Uterus (tissue), 4 donors: Measurements from ENCODE around the gene INPP5D. TPM values are rescaled to one million over a fixed set of nuclear protein-coding genes. Genes with fewer than 3 reads are reported as not detected.

Source experiments
- DNase-seq, 2 donors: peaks; one replicate each; pipeline ENCODE4 v3.0.0-alpha.2; 2019 to 2020
- H3K27ac ChIP-seq, 2 donors: fragments of 200-600 bp; sonication (generic); 1 replicate in 1 of 2; 2 replicates in 1 of 2; pipeline ENCODE4 v1.5.1; 2016 to 2018
- H3K27me3 ChIP-seq, 2 donors: fragments of 200-600 bp; sonication (generic); one replicate each; pipeline ENCODE4 v1.5.1; 2018 to 2019; ENCODE audit warnings: control low read depth in 1 of 2
- H3K36me3 ChIP-seq, 2 donors: fragments of 200-600 bp; sonication (generic); one replicate each; pipeline ENCODE4 v1.5.1; 2019; ENCODE audit warnings: control low read depth in 1 of 2
- H3K4me1 ChIP-seq, 2 donors: fragments of 200-600 bp; sonication (generic); one replicate each; pipeline ENCODE4 v1.5.1; 2018 to 2019; ENCODE audit warnings: control low read depth in 1 of 2
- H3K4me3 ChIP-seq, 2 donors: fragments of 200-600 bp; sonication (generic); 1 replicate in 1 of 2; 2 replicates in 1 of 2; pipeline ENCODE4 v1.5.1; 2018 to 2019; ENCODE audit warnings: mild to moderate bottlenecking in 1 of 2
- H3K9me3 ChIP-seq, 2 donors: fragments of 200-600 bp; sonication (generic); one replicate each; pipeline ENCODE4 v1.5.1; 2019; ENCODE audit warnings: control low read depth in 1 of 2
- POLR2A ChIP-seq, 2 donors: fragments of 450-650 bp; IDR thresholded peaks; one replicate each; pipeline ENCODE4 v1.6.1; 2016; ENCODE audit warnings: antibody characterized with exemption in 2 of 2, mild to moderate bottlenecking in 1 of 2, moderate library complexity in 1 of 2
- intact Hi-C: fragments of 100-400 bp; cut with DNase I; formaldehyde crosslinking; loops from one replicate; pipeline ENCODE4 v1.15.1; 2023; ENCODE audit warnings: low total_unique reads
- total RNA-seq, 4 donors: library from RNA; depleted of rRNA in 3 of 4; stranded (reverse); fragments of >200 nt in 3 of 4; gene quantifications; one replicate each; pipeline versions ENCODE4 v1.1.0 to v1.2.4, GENCODE V29; 2014 to 2023
- TF ChIP-seq, protein P1 (sequence below), 4 experiments: fragments of 200-600 bp in 2 of 4; fragments of 450-650 bp in 2 of 4; sonication (generic) in 2 of 4; IDR thresholded peaks; one replicate each; pipeline ENCODE4 v1.5.1; 2016 to 2019; ENCODE audit warnings: antibody characterized with exemption in 4 of 4, mild to moderate bottlenecking in 2 of 4, moderate library complexity in 1 of 4
- donor health status: DM: yes; HTN: yes; CAD: no.

Gene INPP5D
- total RNA-seq, 4 donors from 2014 or later = 14.2 to 37.9 (median 22.3) TPM

DNA sequence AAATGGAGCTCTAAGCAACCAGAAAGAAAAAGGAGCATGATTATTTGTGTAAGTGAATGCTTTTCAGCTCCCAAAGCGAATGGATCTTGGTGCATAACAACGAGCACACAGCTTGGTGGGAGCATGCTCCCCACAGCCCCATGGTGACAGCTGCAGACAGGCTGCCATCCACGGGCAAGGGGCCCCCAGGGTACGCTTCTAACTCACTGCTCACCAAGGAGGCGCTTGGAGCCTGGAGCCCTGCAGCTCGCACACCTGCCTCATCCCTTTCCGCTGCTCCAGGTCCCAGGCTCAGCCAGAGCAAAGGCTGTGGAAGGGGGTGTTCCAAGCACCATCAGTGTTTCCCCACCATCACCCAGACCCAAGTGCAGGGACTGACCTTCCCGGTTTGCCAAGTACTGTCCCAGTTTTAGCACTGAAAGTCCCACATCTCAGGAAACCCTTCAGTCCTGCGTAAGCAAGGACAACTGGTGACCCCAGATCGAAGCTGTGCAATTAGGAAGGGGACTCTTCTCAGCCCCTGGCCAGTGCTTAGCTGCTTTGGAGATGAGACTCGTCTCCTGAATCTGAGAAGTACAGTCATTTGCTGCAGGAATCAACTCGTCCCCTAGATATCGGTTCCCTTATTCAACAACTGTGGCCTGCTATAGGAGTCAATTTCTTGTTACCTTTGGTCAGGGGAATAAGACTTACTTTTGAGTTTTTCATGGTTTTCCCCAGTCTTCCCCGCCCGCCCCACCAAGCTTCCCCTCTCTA is 141.3 kb downstream of the INPP5D start:
- intact Hi-C loops = no loop called here
- TF ChIP-seq, protein P1, sequence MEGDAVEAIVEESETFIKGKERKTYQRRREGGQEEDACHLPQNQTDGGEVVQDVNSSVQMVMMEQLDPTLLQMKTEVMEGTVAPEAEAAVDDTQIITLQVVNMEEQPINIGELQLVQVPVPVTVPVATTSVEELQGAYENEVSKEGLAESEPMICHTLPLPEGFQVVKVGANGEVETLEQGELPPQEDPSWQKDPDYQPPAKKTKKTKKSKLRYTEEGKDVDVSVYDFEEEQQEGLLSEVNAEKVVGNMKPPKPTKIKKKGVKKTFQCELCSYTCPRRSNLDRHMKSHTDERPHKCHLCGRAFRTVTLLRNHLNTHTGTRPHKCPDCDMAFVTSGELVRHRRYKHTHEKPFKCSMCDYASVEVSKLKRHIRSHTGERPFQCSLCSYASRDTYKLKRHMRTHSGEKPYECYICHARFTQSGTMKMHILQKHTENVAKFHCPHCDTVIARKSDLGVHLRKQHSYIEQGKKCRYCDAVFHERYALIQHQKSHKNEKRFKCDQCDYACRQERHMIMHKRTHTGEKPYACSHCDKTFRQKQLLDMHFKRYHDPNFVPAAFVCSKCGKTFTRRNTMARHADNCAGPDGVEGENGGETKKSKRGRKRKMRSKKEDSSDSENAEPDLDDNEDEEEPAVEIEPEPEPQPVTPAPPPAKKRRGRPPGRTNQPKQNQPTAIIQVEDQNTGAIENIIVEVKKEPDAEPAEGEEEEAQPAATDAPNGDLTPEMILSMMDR (IDR thresholded peaks at IDR 0.05) = no peak
- TF ChIP-seq POLR2A (IDR thresholded peaks at IDR 0.05) = no peak

DNA sequence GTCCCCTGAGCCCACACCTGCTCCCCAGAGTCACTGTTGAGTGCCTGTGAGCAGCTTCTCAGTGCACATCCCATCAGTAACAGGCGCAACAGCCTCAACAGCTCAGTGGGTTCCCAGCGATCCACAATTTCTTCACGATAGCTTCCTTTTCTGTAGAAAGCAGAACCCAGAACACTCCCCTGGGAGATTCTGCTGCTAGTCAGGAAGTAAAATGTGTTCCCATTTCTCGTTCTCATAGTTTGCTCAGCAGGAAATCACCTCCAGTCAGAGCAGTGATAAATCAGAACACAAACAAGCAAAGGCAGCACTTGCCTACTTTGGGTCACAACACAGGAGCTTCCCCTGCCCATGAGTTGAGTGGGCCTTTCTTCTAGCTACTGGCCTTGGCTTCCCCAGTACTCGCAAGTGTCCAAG is 142.4 kb downstream of the INPP5D start:
- no peak for DNase-seq
- H3K9me3 ChIP-seq = no peaks in the 10 kb centered on the region
- TF ChIP-seq, protein P1 (IDR thresholded peaks at IDR 0.05) = no peak
- no peak for TF ChIP-seq POLR2A (IDR thresholded peaks at IDR 0.05)
- no peaks in the 10 kb centered on the region for H3K27me3 ChIP-seq
- intact Hi-C loops = no loop called here
- no peak overlapping the region for H3K4me3 ChIP-seq
- H3K27ac ChIP-seq = no peak overlapping the region
- no peaks in the 10 kb centered on the region for H3K36me3 ChIP-seq
- no peaks in the 10 kb centered on the region for H3K4me1 ChIP-seq

More for the DNA sequence above, 141.3 kb downstream of the INPP5D start:
- DNase-seq = no peak
- H3K4me3 ChIP-seq = no peak overlapping the region
- no peaks in the 10 kb centered on the region for H3K27me3 ChIP-seq
- no peak overlapping the region for H3K27ac ChIP-seq
- H3K4me1 ChIP-seq = no peaks in the 10 kb centered on the region
- no peaks in the 10 kb centered on the region for H3K9me3 ChIP-seq
- H3K36me3 ChIP-seq = no peaks in the 10 kb centered on the region

DNA sequence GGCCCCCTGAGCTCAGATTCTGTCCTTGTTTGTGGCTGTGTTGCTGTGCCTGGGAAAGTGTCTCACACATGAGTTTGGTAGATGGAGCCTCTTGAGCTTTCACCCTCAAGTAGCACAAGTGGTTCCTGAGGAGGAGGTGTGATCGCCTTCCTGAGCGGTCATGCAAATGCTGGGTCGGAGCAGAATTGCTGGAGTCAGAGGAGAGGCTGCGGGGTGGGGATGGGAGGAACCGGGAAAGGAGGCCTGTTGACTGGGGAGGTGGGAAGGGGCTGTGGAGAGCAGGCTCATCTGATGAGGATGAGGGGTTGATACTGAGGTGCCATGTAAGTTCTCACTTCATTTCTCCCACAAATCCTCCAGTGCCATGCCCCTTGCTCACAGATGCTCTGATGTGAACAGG is 142.9 kb downstream of the INPP5D start:
- no peaks in the 10 kb centered on the region for H3K4me1 ChIP-seq
- no peaks in the 10 kb centered on the region for H3K36me3 ChIP-seq
- no peak for DNase-seq
- H3K4me3 ChIP-seq = no peak overlapping the region
- no peaks in the 10 kb centered on the region for H3K9me3 ChIP-seq
- intact Hi-C loops = no loop called here
- no peak overlapping the region for H3K27ac ChIP-seq
- H3K27me3 ChIP-seq = no peaks in the 10 kb centered on the region
- no peak for TF ChIP-seq POLR2A (IDR thresholded peaks at IDR 0.05)
- TF ChIP-seq, protein P1 (IDR thresholded peaks at IDR 0.05) = no peak

DNA sequence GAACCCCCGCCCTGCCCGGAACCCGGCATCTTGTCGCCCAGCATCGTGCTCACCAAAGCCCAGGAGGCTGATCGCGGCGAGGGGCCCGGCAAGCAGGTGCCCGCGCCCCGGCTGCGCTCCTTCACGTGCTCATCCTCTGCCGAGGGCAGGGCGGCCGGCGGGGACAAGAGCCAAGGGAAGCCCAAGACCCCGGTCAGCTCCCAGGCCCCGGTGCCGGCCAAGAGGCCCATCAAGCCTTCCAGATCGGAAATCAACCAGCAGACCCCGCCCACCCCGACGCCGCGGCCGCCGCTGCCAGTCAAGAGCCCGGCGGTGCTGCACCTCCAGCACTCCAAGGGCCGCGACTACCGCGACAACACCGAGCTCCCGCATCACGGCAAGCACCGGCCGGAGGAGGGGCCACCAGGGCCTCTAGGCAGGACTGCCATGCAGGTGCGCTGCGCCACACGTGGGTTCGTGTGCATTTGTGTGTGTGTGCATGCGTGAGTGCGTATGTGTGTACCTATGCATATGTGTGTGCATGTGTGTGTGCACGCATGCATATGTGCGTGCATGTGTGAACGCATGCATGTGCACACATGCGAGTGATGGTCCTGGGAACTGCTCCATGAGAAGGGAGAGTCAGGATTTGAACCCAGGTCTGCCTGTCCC is 144.3 kb downstream of the INPP5D start:
- no peak for DNase-seq
- no peak overlapping the region for H3K27ac ChIP-seq
- H3K36me3 ChIP-seq = no peaks in the 10 kb centered on the region
- no peaks in the 10 kb centered on the region for H3K4me1 ChIP-seq
- no peak overlapping the region for H3K4me3 ChIP-seq
- TF ChIP-seq POLR2A (IDR thresholded peaks at IDR 0.05) = no peak
- TF ChIP-seq, protein P1 (IDR thresholded peaks at IDR 0.05) = no peak
- H3K9me3 ChIP-seq = no peaks in the 10 kb centered on the region
- intact Hi-C loops = no loop called here
- H3K27me3 ChIP-seq = no peaks in the 10 kb centered on the region

DNA sequence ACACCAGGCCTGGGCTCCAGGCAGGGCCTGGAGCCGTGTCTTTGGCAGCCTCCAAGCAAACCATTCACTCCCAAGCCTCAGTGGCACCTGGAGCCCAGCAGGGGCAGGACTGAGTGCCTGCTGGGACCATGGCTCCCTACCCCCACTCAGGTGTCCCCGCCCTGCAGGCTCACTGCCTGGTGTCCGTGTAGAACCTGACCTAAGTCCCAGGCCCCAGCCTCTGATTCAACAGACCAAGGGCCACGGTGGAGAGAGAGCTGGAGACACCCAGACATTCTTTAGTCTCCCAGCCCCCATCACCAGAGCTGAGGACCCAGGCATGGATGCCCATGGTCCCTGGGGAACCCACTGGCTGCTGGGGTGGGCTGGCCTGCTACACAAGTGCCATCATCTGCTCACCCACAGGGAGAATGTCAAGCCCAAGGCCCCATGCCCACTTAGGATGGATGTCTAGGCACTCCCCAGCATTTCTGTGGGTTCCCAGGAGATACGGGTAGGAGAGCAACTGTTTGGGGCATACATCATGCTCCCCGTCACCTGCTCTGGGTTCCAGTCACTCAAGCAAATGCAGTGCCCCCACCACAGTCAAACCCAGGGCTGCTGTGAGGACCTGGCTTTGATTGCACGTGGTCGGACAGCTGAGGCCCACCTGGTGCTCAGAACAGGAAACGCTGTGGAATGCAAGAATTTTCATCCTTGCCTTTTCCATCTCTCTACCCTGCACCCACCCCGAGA is 148.4 kb downstream of the INPP5D start:
- intact Hi-C loops = no loop called here
- Histone ChIP-seq H3K27me3 (no peaks in the 10 kb centered on the region), H3K27ac (no peak overlapping the region), H3K4me1 (no peaks in the 10 kb centered on the region), H3K36me3 (no peaks in the 10 kb centered on the region), H3K9me3 (no peaks in the 10 kb centered on the region), H3K4me3 (no peak overlapping the region)
- TF ChIP-seq POLR2A (IDR thresholded peaks at IDR 0.05) = no peak
- TF ChIP-seq, protein P1 (IDR thresholded peaks at IDR 0.05) = no peak
- DNase-seq = no peak
